ENCODE data around the gene DCAF17. TPM values are rescaled to one million over a fixed set of nuclear protein-coding genes. Genes with fewer than 3 reads are reported as not detected.

DCAF17 gene
- total RNA-seq (ENCODE audit: low replicate concordance) = 38.4 and 53.8 TPM in 2 replicates

GRCh38 chr2:171434013-171434989 is at the start of gene DCAF17:
Gene DCAF17 (plus strand): TSS chr2:171434226. CDS start chr2:171434578, 352 bp downstream.
- H3K4me1 Mint-ChIP-seq = peaks cover 23% of the 10 kb centered on the region
- TF ChIP-seq CTCF (IDR thresholded peaks at IDR 0.05) (no peak), EZH2 (IDR thresholded peaks at IDR 0.05) (peak; percentile 61)
- Histone ChIP-seq H3K79me2 (ENCODE audit: low read depth) (peaks cover 83% of the 10 kb centered on the region), H3K27me3 (no peaks in the 10 kb centered on the region), H3K4me3 (peak within 1 kb of the TSS; percentile 68), H3K4me1 (peaks cover 29% of the 10 kb centered on the region), H3K4me2 (peak within 1 kb of the TSS; percentile 81), H3K9ac (peak within 1 kb of the TSS; percentile 45), H3F3A (ENCODE audit: low read depth) (peaks cover 24% of the 10 kb centered on the region), H3K27ac (peak within 1 kb of the TSS; percentile 89), H4K20me1 (ENCODE audit: low read depth) (no peaks in the 10 kb centered on the region), H3K36me3 (peaks cover 19% of the 10 kb centered on the region), H2AFZ (replicated peaks) (peak within 1 kb of the TSS; percentile 83), H3K9me3 (ENCODE audit: low read depth) (no peaks in the 10 kb centered on the region)
- no peaks in the 10 kb centered on the region for H3K27me3 Mint-ChIP-seq (ENCODE audit: insufficient read depth, low read depth)
- H3K36me3 Mint-ChIP-seq = peaks cover 30% of the 10 kb centered on the region
- H3K4me3 Mint-ChIP-seq = peak within 1 kb of the TSS; percentile 93
- H3K9me3 Mint-ChIP-seq = no peaks in the 10 kb centered on the region
- peak; percentile 99 for DNase-seq (ENCODE audit: low spot score)
- peak within 1 kb of the TSS; percentile 52 for H3K27ac Mint-ChIP-seq

GRCh38 chr2:171386627-171387026 is 47.4 kb upstream of the DCAF17 start:
- peaks cover under 1% of the 10 kb centered on the region for H3K9me3 Mint-ChIP-seq
- no peaks in the 10 kb centered on the region for H3K9me3 ChIP-seq (ENCODE audit: low read depth)
- H3K4me3 ChIP-seq = no peak overlapping the region

GRCh38 chr2:171387052-171387451 is 47.0 kb upstream of the DCAF17 start:
- H2AFZ ChIP-seq (replicated peaks) = no peak overlapping the region

More at GRCh38 chr2:171386627-171387026, 47.4 kb upstream of the DCAF17 start:
- Histone ChIP-seq H3F3A (ENCODE audit: low read depth) (peaks cover 11% of the 10 kb centered on the region), H2AFZ (replicated peaks) (no peak overlapping the region), H3K79me2 (ENCODE audit: low read depth) (peaks cover 11% of the 10 kb centered on the region), H3K27me3 (no peaks in the 10 kb centered on the region), H3K9ac (no peak overlapping the region), H3K4me2 (peak overlapping the region; percentile 8), H3K36me3 (no peaks in the 10 kb centered on the region), H3K27ac (no peak overlapping the region), H4K20me1 (ENCODE audit: low read depth) (no peaks in the 10 kb centered on the region), H3K4me1 (peaks cover 13% of the 10 kb centered on the region)
- no peak for DNase-seq (ENCODE audit: low spot score)
- TF ChIP-seq EZH2phosphoT487 (IDR thresholded peaks at IDR 0.05) = no peak
- TF ChIP-seq EZH2 (IDR thresholded peaks at IDR 0.05) = no peak
- no peak for TF ChIP-seq CTCF (IDR thresholded peaks at IDR 0.05)
- peak overlapping the region; percentile 34 for H3K27ac Mint-ChIP-seq
- no peaks in the 10 kb centered on the region for H3K27me3 Mint-ChIP-seq (ENCODE audit: insufficient read depth, low read depth)
- peaks cover 4% of the 10 kb centered on the region for H3K36me3 Mint-ChIP-seq
- H3K4me3 Mint-ChIP-seq = no peak overlapping the region
- H3K4me1 Mint-ChIP-seq = peaks cover 3% of the 10 kb centered on the region

More at GRCh38 chr2:171387052-171387451, 47.0 kb upstream of the DCAF17 start:
- Histone ChIP-seq H3K36me3 (no peaks in the 10 kb centered on the region), H3F3A (ENCODE audit: low read depth) (peaks cover 11% of the 10 kb centered on the region), H3K9ac (no peak overlapping the region), H3K4me1 (peaks cover 13% of the 10 kb centered on the region), H3K4me2 (peak overlapping the region; percentile 8), H3K9me3 (ENCODE audit: low read depth) (no peaks in the 10 kb centered on the region), H3K4me3 (no peak overlapping the region), H4K20me1 (ENCODE audit: low read depth) (no peaks in the 10 kb centered on the region), H3K27me3 (no peaks in the 10 kb centered on the region), H3K79me2 (ENCODE audit: low read depth) (peaks cover 6% of the 10 kb centered on the region), H3K27ac (no peak overlapping the region)
- H3K27ac Mint-ChIP-seq = no peak overlapping the region
- H3K4me1 Mint-ChIP-seq = peaks cover 3% of the 10 kb centered on the region
- TF ChIP-seq CTCF (IDR thresholded peaks at IDR 0.05) (no peak), EZH2 (IDR thresholded peaks at IDR 0.05) (no peak), EZH2phosphoT487 (IDR thresholded peaks at IDR 0.05) (no peak)
- H3K9me3 Mint-ChIP-seq = no peaks in the 10 kb centered on the region
- H3K4me3 Mint-ChIP-seq = no peak overlapping the region
- DNase-seq (ENCODE audit: low spot score) = no peak
- H3K36me3 Mint-ChIP-seq = peaks cover 4% of the 10 kb centered on the region
- no peaks in the 10 kb centered on the region for H3K27me3 Mint-ChIP-seq (ENCODE audit: insufficient read depth, low read depth)
